HepG2 (cell line): ENCODE results near the gene TUBB. TPM values are rescaled to one million over a fixed set of nuclear protein-coding genes. Genes with fewer than 3 reads are reported as not detected.

Experiments used
- HMG20B ChIP-seq: conservative IDR thresholded peaks from 2 replicates; pipeline ENCODE4 v1.6.1; 2016; ENCODE audit warnings: missing genetic modification reagents, missing compliant biosample characterization
- JDP2 ChIP-seq: sonication (generic); formaldehyde crosslinking; IDR thresholded peaks from 2 replicates; pipeline ENCODE4 v1.8.1; 2022; ENCODE audit warnings: missing genetic modification reagents, borderline replicate concordance
- KLF11 ChIP-seq: IDR thresholded peaks from 2 replicates; pipeline ENCODE4 v1.6.1; 2016; ENCODE audit warnings: missing compliant biosample characterization
- KLF9 ChIP-seq: IDR thresholded peaks from 2 replicates; pipeline ENCODE4 v1.6.1; 2016; ENCODE audit warnings: low read depth
- MATR3 ChIP-seq: sonication (generic); formaldehyde crosslinking; IDR thresholded peaks from 2 replicates; pipeline ENCODE4 v1.4.0; 2020; ENCODE audit warnings: missing genetic modification reagents
- PHB2 ChIP-seq: fragments of 450-650 bp; IDR thresholded peaks from 2 replicates; pipeline ENCODE4 v1.6.1; 2018; ENCODE audit not compliant: partially characterized antibody
- SUZ12 ChIP-seq: fragments of 150-350 bp; IDR thresholded peaks from 2 replicates; pipeline ENCODE4 v1.6.1; 2014; ENCODE audit warnings: low read depth, low read length
- YEATS4 ChIP-seq: sonication (generic); formaldehyde crosslinking; IDR thresholded peaks from 2 replicates; pipeline ENCODE4 v1.4.0; 2020; ENCODE audit warnings: missing genetic modification reagents, borderline replicate concordance
- ZFP90 ChIP-seq: sonication (generic); formaldehyde crosslinking; IDR thresholded peaks from 2 replicates; pipeline ENCODE4 v1.8.0; 2022; ENCODE audit warnings: missing genetic modification reagents, mild to moderate bottlenecking, inconsistent platforms, borderline replicate concordance
- ZKSCAN5 ChIP-seq: sonication (generic); formaldehyde crosslinking; IDR thresholded peaks from 2 replicates; pipeline ENCODE4 v1.5.1; 2020; ENCODE audit warnings: mild to moderate bottlenecking, missing genetic modification reagents
- ZMYM4 ChIP-seq: sonication (generic); formaldehyde crosslinking; IDR thresholded peaks from 2 replicates; pipeline ENCODE4 v1.8.1; 2023; ENCODE audit warnings: mild to moderate bottlenecking, missing genetic modification reagents
- ZNF205 ChIP-seq: IDR thresholded peaks from 2 replicates; pipeline ENCODE4 v1.6.1; 2018; ENCODE audit warnings: missing biosample characterization, missing genetic modification reagents
- ZNF224 ChIP-seq: sonication (generic); formaldehyde crosslinking; IDR thresholded peaks from 2 replicates; pipeline ENCODE4 v1.5.0; 2020; ENCODE audit warnings: mild to moderate bottlenecking, missing genetic modification reagents
- ZNF230 ChIP-seq: sonication (generic); formaldehyde crosslinking; IDR thresholded peaks from 2 replicates; pipeline ENCODE4 v1.4.0; 2020; ENCODE audit warnings: mild to moderate bottlenecking, missing genetic modification reagents
- ZNF451 ChIP-seq: sonication (generic); formaldehyde crosslinking; IDR thresholded peaks from 2 replicates; pipeline ENCODE4 v1.5.0; 2020; ENCODE audit warnings: mild to moderate bottlenecking, missing genetic modification reagents
- ZNF468 ChIP-seq: sonication (generic); formaldehyde crosslinking; IDR thresholded peaks from 2 replicates; pipeline ENCODE4 v1.8.0; 2022; ENCODE audit warnings: mild to moderate bottlenecking, moderate library complexity, missing genetic modification reagents
- ZNF589 ChIP-seq: sonication (generic); formaldehyde crosslinking; conservative IDR thresholded peaks from 2 replicates; pipeline ENCODE4 v1.8.0; 2022; ENCODE audit warnings: mild to moderate bottlenecking, moderate library complexity, missing genetic modification reagents
- ZNF761 ChIP-seq: sonication (generic); formaldehyde crosslinking; conservative IDR thresholded peaks from 2 replicates; pipeline ENCODE4 v1.4.0; 2020; ENCODE audit warnings: mild to moderate bottlenecking, missing genetic modification reagents
- ZSCAN12 ChIP-seq: sonication (generic); formaldehyde crosslinking; IDR thresholded peaks from 2 replicates; pipeline ENCODE4 v1.9.0; 2021; ENCODE audit warnings: mild to moderate bottlenecking, missing genetic modification reagents
- polyA plus RNA-seq, 8 experiments: library from polyadenylated mRNA; depleted of rRNA in 3 of 8; stranded (reverse) in 7 of 8; unstranded in 1 of 8; fragments of >200 nt; fragmentation: Illumina TruSeq in 4 of 8; extraction: Trizol in 4 of 8; gene quantifications; 2 replicates each; pipeline versions ENCODE4 v1.2.1 to v1.2.3, GENCODE V29; 2011 to 2016; ENCODE audit warnings: low read depth in 4 of 8, missing spikeins in 1 of 8, mixed read lengths in 1 of 8; ENCODE audit not compliant: insufficient read depth in 1 of 8
- total RNA-seq, 5 experiments: library from RNA; depleted of rRNA; stranded (reverse); fragments of >200 nt; fragmentation: Illumina TruSeq; extraction: Trizol; gene quantifications; 2 replicates each; pipeline ENCODE4 v1.2.3, GENCODE V29; 2016; ENCODE audit warnings: low read depth in 1 of 5
- TF ChIP-seq, protein P1 (sequence below): sonication (generic); formaldehyde crosslinking; IDR thresholded peaks from 2 replicates; pipeline ENCODE4 v1.4.0; 2020; ENCODE audit warnings: missing genetic modification reagents
- TF ChIP-seq, protein P2 (sequence below): sonication (generic); formaldehyde crosslinking; conservative IDR thresholded peaks from 2 replicates; pipeline ENCODE4 v1.4.0; 2020; ENCODE audit warnings: mild to moderate bottlenecking, missing genetic modification reagents, moderate library complexity
- TF ChIP-seq, protein P3 (sequence below): sonication (generic); formaldehyde crosslinking; IDR thresholded peaks from 2 replicates; pipeline ENCODE4 v1.9.0; 2022; ENCODE audit warnings: missing genetic modification reagents, mild to moderate bottlenecking, borderline replicate concordance
- TF ChIP-seq, protein P4 (sequence below): sonication (generic); formaldehyde crosslinking; IDR thresholded peaks from 2 replicates; pipeline ENCODE4 v1.4.0; 2020; ENCODE audit warnings: missing genetic modification reagents

The TUBB gene
- total and polyA plus RNA-seq, 2 of the 13 experiments (the other 11 are each of a cell fraction or from before 2014, with no cell fraction given) = 911 to 1,163 TPM

DNA sequence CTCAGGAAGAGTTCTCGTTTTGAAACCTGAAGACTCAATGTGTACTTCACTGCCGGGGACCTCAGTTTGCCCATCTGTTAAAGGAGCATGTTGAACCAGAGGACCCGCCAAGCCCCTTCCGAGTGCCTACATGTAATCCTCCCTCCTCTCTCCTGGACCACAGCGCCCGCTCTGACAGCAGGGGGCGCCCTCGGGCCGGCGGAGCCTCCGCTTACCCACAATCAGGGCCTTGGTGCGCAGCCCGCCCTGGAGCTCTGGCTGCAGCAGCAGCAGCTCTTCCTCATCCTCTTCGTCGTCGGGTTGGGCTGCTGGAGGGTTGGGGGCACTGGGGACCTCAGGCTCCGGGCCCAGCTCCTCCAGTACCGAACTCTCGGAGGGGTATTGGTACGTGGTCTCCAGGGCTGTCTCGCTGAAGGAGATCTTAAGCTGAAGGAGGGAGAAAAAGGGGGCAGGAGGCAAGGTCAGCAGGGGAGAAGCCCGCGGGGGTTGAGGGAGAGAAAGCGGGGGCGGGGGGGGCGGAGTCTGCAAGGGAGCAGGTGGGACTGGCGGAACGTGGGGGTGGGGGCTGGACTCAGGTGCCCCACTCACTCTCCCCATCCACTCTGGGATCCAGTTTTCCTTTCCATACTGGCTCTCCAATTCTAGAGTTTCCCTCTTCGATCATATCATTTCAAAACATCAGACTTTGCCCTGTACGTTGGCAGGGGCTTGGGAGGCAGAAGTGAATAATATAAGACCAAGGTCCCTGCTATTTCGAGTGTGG lies 41.0 kb upstream of the TUBB start (continued):
- TF ChIP-seq ZNF224 (CRISPR knock-in tag) = no peak
- TF ChIP-seq, protein P1, sequence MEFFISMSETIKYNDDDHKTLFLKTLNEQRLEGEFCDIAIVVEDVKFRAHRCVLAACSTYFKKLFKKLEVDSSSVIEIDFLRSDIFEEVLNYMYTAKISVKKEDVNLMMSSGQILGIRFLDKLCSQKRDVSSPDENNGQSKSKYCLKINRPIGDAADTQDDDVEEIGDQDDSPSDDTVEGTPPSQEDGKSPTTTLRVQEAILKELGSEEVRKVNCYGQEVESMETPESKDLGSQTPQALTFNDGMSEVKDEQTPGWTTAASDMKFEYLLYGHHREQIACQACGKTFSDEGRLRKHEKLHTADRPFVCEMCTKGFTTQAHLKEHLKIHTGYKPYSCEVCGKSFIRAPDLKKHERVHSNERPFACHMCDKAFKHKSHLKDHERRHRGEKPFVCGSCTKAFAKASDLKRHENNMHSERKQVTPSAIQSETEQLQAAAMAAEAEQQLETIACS (CRISPR knock-in tag) = no peak
- 0 out of 2 replicates have a peak, but pooled peaks have one; percentile 35 for TF ChIP-seq ZNF761
- TF ChIP-seq, protein P2, sequence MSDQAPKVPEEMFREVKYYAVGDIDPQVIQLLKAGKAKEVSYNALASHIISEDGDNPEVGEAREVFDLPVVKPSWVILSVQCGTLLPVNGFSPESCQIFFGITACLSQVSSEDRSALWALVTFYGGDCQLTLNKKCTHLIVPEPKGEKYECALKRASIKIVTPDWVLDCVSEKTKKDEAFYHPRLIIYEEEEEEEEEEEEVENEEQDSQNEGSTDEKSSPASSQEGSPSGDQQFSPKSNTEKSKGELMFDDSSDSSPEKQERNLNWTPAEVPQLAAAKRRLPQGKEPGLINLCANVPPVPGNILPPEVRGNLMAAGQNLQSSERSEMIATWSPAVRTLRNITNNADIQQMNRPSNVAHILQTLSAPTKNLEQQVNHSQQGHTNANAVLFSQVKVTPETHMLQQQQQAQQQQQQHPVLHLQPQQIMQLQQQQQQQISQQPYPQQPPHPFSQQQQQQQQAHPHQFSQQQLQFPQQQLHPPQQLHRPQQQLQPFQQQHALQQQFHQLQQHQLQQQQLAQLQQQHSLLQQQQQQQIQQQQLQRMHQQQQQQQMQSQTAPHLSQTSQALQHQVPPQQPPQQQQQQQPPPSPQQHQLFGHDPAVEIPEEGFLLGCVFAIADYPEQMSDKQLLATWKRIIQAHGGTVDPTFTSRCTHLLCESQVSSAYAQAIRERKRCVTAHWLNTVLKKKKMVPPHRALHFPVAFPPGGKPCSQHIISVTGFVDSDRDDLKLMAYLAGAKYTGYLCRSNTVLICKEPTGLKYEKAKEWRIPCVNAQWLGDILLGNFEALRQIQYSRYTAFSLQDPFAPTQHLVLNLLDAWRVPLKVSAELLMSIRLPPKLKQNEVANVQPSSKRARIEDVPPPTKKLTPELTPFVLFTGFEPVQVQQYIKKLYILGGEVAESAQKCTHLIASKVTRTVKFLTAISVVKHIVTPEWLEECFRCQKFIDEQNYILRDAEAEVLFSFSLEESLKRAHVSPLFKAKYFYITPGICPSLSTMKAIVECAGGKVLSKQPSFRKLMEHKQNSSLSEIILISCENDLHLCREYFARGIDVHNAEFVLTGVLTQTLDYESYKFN = peak; percentile 44
- TF ChIP-seq ZMYM4 (CRISPR knock-in tag) = peak; percentile 70
- TF ChIP-seq ZNF589 = no peak
- TF ChIP-seq, protein P3, sequence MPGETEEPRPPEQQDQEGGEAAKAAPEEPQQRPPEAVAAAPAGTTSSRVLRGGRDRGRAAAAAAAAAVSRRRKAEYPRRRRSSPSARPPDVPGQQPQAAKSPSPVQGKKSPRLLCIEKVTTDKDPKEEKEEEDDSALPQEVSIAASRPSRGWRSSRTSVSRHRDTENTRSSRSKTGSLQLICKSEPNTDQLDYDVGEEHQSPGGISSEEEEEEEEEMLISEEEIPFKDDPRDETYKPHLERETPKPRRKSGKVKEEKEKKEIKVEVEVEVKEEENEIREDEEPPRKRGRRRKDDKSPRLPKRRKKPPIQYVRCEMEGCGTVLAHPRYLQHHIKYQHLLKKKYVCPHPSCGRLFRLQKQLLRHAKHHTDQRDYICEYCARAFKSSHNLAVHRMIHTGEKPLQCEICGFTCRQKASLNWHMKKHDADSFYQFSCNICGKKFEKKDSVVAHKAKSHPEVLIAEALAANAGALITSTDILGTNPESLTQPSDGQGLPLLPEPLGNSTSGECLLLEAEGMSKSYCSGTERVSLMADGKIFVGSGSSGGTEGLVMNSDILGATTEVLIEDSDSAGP (CRISPR knock-in tag) = peak; percentile 89
- no peak for TF ChIP-seq ZSCAN12
- no peak for TF ChIP-seq ZNF230
- no peak for TF ChIP-seq HMG20B (CRISPR knock-in tag)
- TF ChIP-seq YEATS4 = no peak; the same call in 1 of the 2 replicates
- TF ChIP-seq ZFP90 (CRISPR knock-in tag) = peak; percentile 40; the same call in 1 of the 2 replicates
- no peak for TF ChIP-seq MATR3 (CRISPR knock-in tag)
- 0 out of 2 replicates have a peak, but pooled peaks have one; percentile 70 for TF ChIP-seq ZKSCAN5 (CRISPR knock-in tag)
- peak; percentile 64; the same call in 1 of the 2 replicates for TF ChIP-seq ZNF451 (CRISPR knock-in tag)
- TF ChIP-seq KLF11 (CRISPR knock-in tag) = peak; percentile 48; the same call in 1 of the 2 replicates
- no peak for TF ChIP-seq JDP2
- TF ChIP-seq ZNF205 (CRISPR knock-in tag) = no peak
- TF ChIP-seq KLF9 (CRISPR knock-in tag) = no peak
- TF ChIP-seq PHB2 = no peak
- TF ChIP-seq SUZ12 = no peak
- TF ChIP-seq, protein P4, sequence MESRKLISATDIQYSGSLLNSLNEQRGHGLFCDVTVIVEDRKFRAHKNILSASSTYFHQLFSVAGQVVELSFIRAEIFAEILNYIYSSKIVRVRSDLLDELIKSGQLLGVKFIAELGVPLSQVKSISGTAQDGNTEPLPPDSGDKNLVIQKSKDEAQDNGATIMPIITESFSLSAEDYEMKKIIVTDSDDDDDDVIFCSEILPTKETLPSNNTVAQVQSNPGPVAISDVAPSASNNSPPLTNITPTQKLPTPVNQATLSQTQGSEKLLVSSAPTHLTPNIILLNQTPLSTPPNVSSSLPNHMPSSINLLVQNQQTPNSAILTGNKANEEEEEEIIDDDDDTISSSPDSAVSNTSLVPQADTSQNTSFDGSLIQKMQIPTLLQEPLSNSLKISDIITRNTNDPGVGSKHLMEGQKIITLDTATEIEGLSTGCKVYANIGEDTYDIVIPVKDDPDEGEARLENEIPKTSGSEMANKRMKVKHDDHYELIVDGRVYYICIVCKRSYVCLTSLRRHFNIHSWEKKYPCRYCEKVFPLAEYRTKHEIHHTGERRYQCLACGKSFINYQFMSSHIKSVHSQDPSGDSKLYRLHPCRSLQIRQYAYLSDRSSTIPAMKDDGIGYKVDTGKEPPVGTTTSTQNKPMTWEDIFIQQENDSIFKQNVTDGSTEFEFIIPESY (CRISPR knock-in tag) = peak; percentile 96
- TF ChIP-seq ZNF468 (CRISPR knock-in tag) = no peak
